ENCODE data around the gene DISP1. TPM values are rescaled to one million over a fixed set of nuclear protein-coding genes. Genes with fewer than 3 reads are reported as not detected.

Gene DISP1
- total and polyA plus RNA-seq, 10 donors, result 1.5 to 14.3 (median 7.2) TPM

GRCh38 chr1:222769181-222769580 lies 45.7 kb upstream of the DISP1 start:
- H3K27ac ChIP-seq, result no peak overlapping the region
- peaks cover 0 to 39% (median 22%) of the 10 kb centered on the region in 6 donors for H3K4me1 ChIP-seq
- WGBS, 5 donors, result 81 to 90% (median 83%) methylated on average over 1 of the region's 1 CpG
- H3K9me3 ChIP-seq, result peaks cover 5 to 27% (median 14%) of the 10 kb centered on the region in 8 donors
- TF ChIP-seq POLR2A (IDR thresholded peaks at IDR 0.05), result no peak
- TF ChIP-seq CTCF (IDR thresholded peaks at IDR 0.05 in 8 of 11, conservative IDR thresholded peaks at IDR 0.05 in 3 of 11), result no peak
- TF ChIP-seq POLR2AphosphoS5 (IDR thresholded peaks at IDR 0.05), result no peak
- H3K27me3 ChIP-seq (replicated peaks in 1 of 7), result no peaks in the 10 kb centered on the region
- H3K36me3 ChIP-seq, result peaks cover 0 to 8% (median 0%) of the 10 kb centered on the region in 6 donors
- no peak overlapping the region for H3K4me3 ChIP-seq
- intact Hi-C loops (cut with DNase I; ENCODE audit: low total_unique reads), result no loop called here
- DNase-seq, result no peak

- Histone ChIP-seq H3K4me3 (no peak overlapping the region), H3K27ac (no peak overlapping the region), H3K9me3 (peaks cover 5 to 24% (median 14%) of the 10 kb centered on the region in 8 donors), H3K36me3 (peaks cover 0 to 8% (median 0%) of the 10 kb centered on the region in 6 donors), H3K27me3 (replicated peaks in 1 of 7) (no peaks in the 10 kb centered on the region), H3K4me1 (peaks cover 0 to 43% (median 22%) of the 10 kb centered on the region in 6 donors)
- DNase-seq, result no peak
- 81 to 94% (median 92%) methylated on average over 2 of the region's 2 CpGs for WGBS, 5 donors
- intact Hi-C loops (cut with DNase I; ENCODE audit: low total_unique reads), result no loop called here
- TF ChIP-seq CTCF (IDR thresholded peaks at IDR 0.05 in 8 of 11, conservative IDR thresholded peaks at IDR 0.05 in 3 of 11) (no peak), POLR2AphosphoS5 (IDR thresholded peaks at IDR 0.05) (no peak), POLR2A (IDR thresholded peaks at IDR 0.05) (no peak)
These were observed 44.7 kb upstream of the DISP1 start for GRCh38 chr1:222769971-222770620.

- Histone ChIP-seq H3K27ac (peak overlapping the region; percentile 40 to 85 (median 78)), H3K27me3 (replicated peaks in 1 of 7) (no peaks in the 10 kb centered on the region), H3K4me3 (peak overlapping the region in 1 of 8 donors; percentile 48), H3K4me1 (peaks cover 0 to 34% (median 22%) of the 10 kb centered on the region in 6 donors), H3K9me3 (peaks cover 5 to 22% (median 14%) of the 10 kb centered on the region in 8 donors), H3K36me3 (peaks cover 0 to 8% (median 0%) of the 10 kb centered on the region in 6 donors)
- TF ChIP-seq POLR2AphosphoS5 (IDR thresholded peaks at IDR 0.05) (peak in 1 of 3 donors; percentile 16), POLR2A (IDR thresholded peaks at IDR 0.05) (no peak), CTCF (IDR thresholded peaks at IDR 0.05 in 8 of 11, conservative IDR thresholded peaks at IDR 0.05 in 3 of 11) (no peak)
- WGBS, 5 donors, result 15 to 40% (median 30%) methylated on average over 4 of the region's 4 CpGs
- no peak for DNase-seq
- intact Hi-C loops (cut with DNase I; ENCODE audit: low total_unique reads), result no loop called here
These were observed 41.9 kb upstream of the DISP1 start for GRCh38 chr1:222772996-222773379.

GRCh38 chr1:222777463-222777862 lies 37.4 kb upstream of the DISP1 start:
- Histone ChIP-seq H3K27ac (no peak overlapping the region), H3K4me1 (peaks cover 0 to 19% (median 14%) of the 10 kb centered on the region in 6 donors), H3K27me3 (replicated peaks in 1 of 7) (no peaks in the 10 kb centered on the region), H3K9me3 (peaks cover 0 to 4% (median 0%) of the 10 kb centered on the region in 8 donors), H3K36me3 (no peaks in the 10 kb centered on the region), H3K4me3 (no peak overlapping the region)
- intact Hi-C loops (cut with DNase I; ENCODE audit: low total_unique reads), result no loop called here
- no peak for DNase-seq
- TF ChIP-seq CTCF (IDR thresholded peaks at IDR 0.05 in 8 of 11, conservative IDR thresholded peaks at IDR 0.05 in 3 of 11) (no peak), POLR2A (IDR thresholded peaks at IDR 0.05) (no peak), POLR2AphosphoS5 (IDR thresholded peaks at IDR 0.05) (no peak)
- 94 to 100% (median 95%) methylated on average over 1 of the region's 1 CpG for WGBS, 5 donors

Measured in spleen (tissue), 11 donors.